Activated CD4-positive, alpha-beta T cell treated with anti-CD3 and anti-CD28 coated beads for 24 hours (primary cell): ENCODE results near the gene AHCTF1.

ENCODE experiments used
- DNase-seq, 2 donors: peaks; one replicate each; pipeline ENCODE4 v3.0.0-alpha.2; 2020; ENCODE audit warnings: low read depth in 2 of 2

The AHCTF1 gene

GRCh38 chr1:246931549-246932365 is at the start of gene AHCTF1:
Gene AHCTF1 (minus strand): TSS chr1:246931948. CDS start chr1:246918370, 13,578 bp downstream.
- DNase-seq: peak; percentile 82 to 95

- DNase-seq: no peak
Measured at GRCh38 chr1:246978785-246979184, 47.0 kb upstream of the AHCTF1 start.

- no peak for DNase-seq
Measured at GRCh38 chr1:246978281-246978680, 46.5 kb upstream of the AHCTF1 start.

- DNase-seq: no peak
Measured at GRCh38 chr1:246971969-246972368, 40.2 kb upstream of the AHCTF1 start.

GRCh38 chr1:246971090-246971721 is 39.5 kb upstream of the AHCTF1 start:
- DNase-seq: peak; percentile 5 to 11

GRCh38 chr1:246969621-246970020 is 37.9 kb upstream of the AHCTF1 start:
- no peak for DNase-seq

- no peak for DNase-seq
Measured at GRCh38 chr1:246966502-246966901, 34.8 kb upstream of the AHCTF1 start.

GRCh38 chr1:246959944-246960693 is 28.4 kb upstream of the AHCTF1 start:
- no peak for DNase-seq

GRCh38 chr1:246954126-246954525 is 22.4 kb upstream of the AHCTF1 start:
- DNase-seq: no peak

GRCh38 chr1:246951413-246951812 is 19.7 kb upstream of the AHCTF1 start:
- DNase-seq: no peak

GRCh38 chr1:246949956-246950355 is 18.2 kb upstream of the AHCTF1 start:
- no peak for DNase-seq

- DNase-seq: no peak
Measured at GRCh38 chr1:246947255-246947654, 15.5 kb upstream of the AHCTF1 start.

- DNase-seq: no peak
Measured at GRCh38 chr1:246946366-246946765, 14.6 kb upstream of the AHCTF1 start.

GRCh38 chr1:246934765-246935164 is 3.0 kb upstream of the AHCTF1 start:
- DNase-seq: no peak

GRCh38 chr1:246933893-246934292 is 2.1 kb upstream of the AHCTF1 start:
- no peak for DNase-seq

- DNase-seq: no peak
Measured at GRCh38 chr1:246932366-246932700, 585 bp upstream of the AHCTF1 start.

- peak in 1 of 2 donors; percentile 37 for DNase-seq
Measured at GRCh38 chr1:246930830-246931548, 759 bp downstream of the AHCTF1 start.

GRCh38 chr1:246925997-246926626 is 5.6 kb downstream of the AHCTF1 start:
- DNase-seq: no peak

GRCh38 chr1:246923900-246924299 is 7.8 kb downstream of the AHCTF1 start:
- DNase-seq: no peak

GRCh38 chr1:246923482-246923881 is 8.3 kb downstream of the AHCTF1 start:
- no peak for DNase-seq

GRCh38 chr1:246921481-246921880 is 10.3 kb downstream of the AHCTF1 start:
- no peak for DNase-seq

- DNase-seq: no peak
Measured at GRCh38 chr1:246919902-246920301, 11.8 kb downstream of the AHCTF1 start.
